IMR-90 (cell line): ENCODE data around the gene IPMK. TPM values are rescaled to one million over a fixed set of nuclear protein-coding genes. Genes with fewer than 3 reads are reported as not detected.

ENCODE experiments used
- ATAC-seq: fragments of 200-7000 bp; cut with Tn5 transposase; 2 replicates; pipeline ENCODE4 v1.9.1; 2020; ENCODE audit warnings: low read depth, mild to moderate bottlenecking, moderate library complexity
- BruUV-seq: library from RNA; stranded (reverse); fragments of 400-500 nt; replicated peaks from 2 replicates; lab custom pipeline; 2021; lab: Mats Ljungman, UMichigan
- CTCF ChIA-PET: fragments of 300-600 bp; formaldehyde crosslinking; extraction: SDS; loops from one replicate; lab custom pipeline; 2021; ENCODE audit warnings: antibody characterized with exemption; lab: Yijun Ruan, JAX
- POLR2A ChIA-PET: fragments of 300-600 bp; sonication (Branson Sonifier 250); formaldehyde crosslinking; loops from one replicate; lab custom pipeline; 2022; ENCODE audit warnings: antibody characterized with exemption; ENCODE audit not compliant: unreplicated experiment; lab: Charles Lee
- DNase-seq: peaks from one replicate; pipeline ENCODE4 v3.0.0; 2013
- H2AFZ ChIP-seq: replicated peaks from 2 replicates; pipeline ENCODE3; 2013; ENCODE audit warnings: low read length, mild to moderate bottlenecking; ENCODE audit not compliant: poor library complexity
- H2AK5ac ChIP-seq: 2 replicates; pipeline ENCODE4 v1.6.1; 2013; ENCODE audit warnings: low read depth, low read length, inconsistent platforms
- H2AK9ac ChIP-seq: replicated peaks from 2 replicates; pipeline ENCODE3; 2013; ENCODE audit warnings: mild to moderate bottlenecking, low read depth, low read length, moderate library complexity; ENCODE audit not compliant: poor library complexity
- H2BK120ac ChIP-seq: 2 replicates; pipeline ENCODE4 v1.6.1; 2013; ENCODE audit warnings: low read depth, low read length, inconsistent platforms
- H2BK15ac ChIP-seq: 3 replicates; pipeline ENCODE4 v1.6.1; 2013; ENCODE audit warnings: low read depth, low read length, inconsistent platforms
- H2BK20ac ChIP-seq: 2 replicates; pipeline ENCODE4 v1.6.1; 2013; ENCODE audit warnings: low read depth, mild to moderate bottlenecking, inconsistent platforms, low read length, moderate library complexity
- H2BK5ac ChIP-seq: 2 replicates; pipeline ENCODE4 v1.6.1; 2013; ENCODE audit warnings: mild to moderate bottlenecking, low read depth, low read length, inconsistent platforms; ENCODE audit not compliant: poor library complexity, severe bottlenecking
- H3K14ac ChIP-seq: replicated peaks from 2 replicates; pipeline ENCODE4 v1.6.1; 2013; ENCODE audit warnings: low read depth, low read length, inconsistent platforms
- H3K18ac ChIP-seq: 2 replicates; pipeline ENCODE4 v1.6.1; 2013; ENCODE audit warnings: low read depth, low read length, control low read depth
- H3K23ac ChIP-seq: 2 replicates; pipeline ENCODE4 v1.6.1; 2013; ENCODE audit warnings: low read depth, low read length, inconsistent platforms
- H3K27ac ChIP-seq: 2 replicates; pipeline ENCODE4 v1.5.1; 2013; ENCODE audit warnings: mild to moderate bottlenecking, control low read depth, low read length; ENCODE audit not compliant: insufficient read depth
- H3K27me3 ChIP-seq: 2 replicates; pipeline ENCODE4 v1.6.1; 2013; ENCODE audit warnings: low read length; ENCODE audit not compliant: control insufficient read depth, insufficient read depth
- H3K36me3 ChIP-seq: 2 replicates; pipeline ENCODE4 v1.6.1; 2013; ENCODE audit warnings: low read length, mixed read lengths; ENCODE audit not compliant: control insufficient read depth, insufficient read depth
- H3K4ac ChIP-seq: 2 replicates; pipeline ENCODE4 v1.6.1; 2013; ENCODE audit warnings: low read depth, low read length, inconsistent platforms
- H3K4me1 ChIP-seq: 2 replicates; pipeline ENCODE4 v1.6.1; 2013; ENCODE audit warnings: low read length, mixed read lengths; ENCODE audit not compliant: control insufficient read depth, insufficient read depth
- H3K4me2 ChIP-seq: 2 replicates; pipeline ENCODE4 v1.6.1; 2013; ENCODE audit warnings: low read depth, mild to moderate bottlenecking, control low read depth, low read length, moderate library complexity
- H3K4me3 ChIP-seq: 2 replicates; pipeline ENCODE4 v1.5.1; 2013; ENCODE audit warnings: low read depth, mild to moderate bottlenecking, control low read depth, low read length, moderate library complexity; ENCODE audit not compliant: insufficient read depth
- H3K56ac ChIP-seq: 2 replicates; pipeline ENCODE4 v1.6.1; 2013; ENCODE audit warnings: low read length, inconsistent platforms; ENCODE audit not compliant: insufficient read depth; ENCODE audit errors: extremely low read depth
- H3K79me1 ChIP-seq, 2 experiments: 2 replicates each; pipeline ENCODE4 v1.6.1; 2013; ENCODE audit warnings: low read length in 2 of 2, inconsistent platforms in 1 of 2, low read depth in 1 of 2
- H3K9ac ChIP-seq: 2 replicates; pipeline ENCODE4 v1.6.1; 2013; ENCODE audit warnings: low read depth, low read length, control low read depth
- H3K9me1 ChIP-seq: 2 replicates; pipeline ENCODE4 v1.6.1; 2013; ENCODE audit warnings: low read length, inconsistent platforms; ENCODE audit not compliant: insufficient read depth
- H3K9me3 ChIP-seq: 2 replicates; pipeline ENCODE4 v1.6.1; 2013; ENCODE audit warnings: low read length; ENCODE audit not compliant: control insufficient read depth, insufficient read depth
- H4K20me1 ChIP-seq: 2 replicates; pipeline ENCODE4 v1.6.1; 2013; ENCODE audit warnings: low read length, inconsistent platforms; ENCODE audit not compliant: insufficient read depth
- H4K5ac ChIP-seq: 2 replicates; pipeline ENCODE4 v1.6.1; 2013; ENCODE audit warnings: mild to moderate bottlenecking, low read depth, low read length, control low read depth
- H4K8ac ChIP-seq, 2 experiments: 2 replicates each; pipeline ENCODE4 v1.6.1; 2013; ENCODE audit warnings: low read depth in 2 of 2, low read length in 2 of 2, control low read depth in 1 of 2, inconsistent platforms in 1 of 2
- H4K91ac ChIP-seq: 2 replicates; pipeline ENCODE4 v1.6.1; 2013; ENCODE audit warnings: low read depth, low read length, inconsistent platforms; ENCODE audit not compliant: insufficient read depth
- BHLHE40 ChIP-seq: fragments of 150-350 bp; IDR thresholded peaks from 2 replicates; pipeline ENCODE4 v1.6.1; 2016; ENCODE audit warnings: mild to moderate bottlenecking, low read depth, low read length
- CEBPB ChIP-seq: IDR thresholded peaks from 2 replicates; pipeline ENCODE4 v1.6.1; 2012; ENCODE audit warnings: low read depth, low read length, improper control_type of control experiment
- CHD1 ChIP-seq: IDR thresholded peaks from 2 replicates; pipeline ENCODE4 v1.6.1; 2012; ENCODE audit warnings: low read depth, low read length, improper control_type of control experiment
- CTCF ChIP-seq: conservative IDR thresholded peaks from 2 replicates; pipeline ENCODE4 v1.5.1; 2012; ENCODE audit warnings: mild to moderate bottlenecking, low read depth, low read length, improper control_type of control experiment
- ELK1 ChIP-seq: fragments of 150-350 bp; IDR thresholded peaks from 2 replicates; pipeline ENCODE4 v1.6.1; 2016; ENCODE audit warnings: low read depth, mild to moderate bottlenecking, low read length, moderate library complexity, borderline replicate concordance
- FOS ChIP-seq: fragments of 150-350 bp; IDR thresholded peaks from 2 replicates; pipeline ENCODE4 v1.6.1; 2016; ENCODE audit warnings: low read depth, low read length
- MAFK ChIP-seq: IDR thresholded peaks from 2 replicates; pipeline ENCODE4 v1.6.1; 2012; ENCODE audit warnings: low read depth, low read length, improper control_type of control experiment
- MAZ ChIP-seq: IDR thresholded peaks from 2 replicates; pipeline ENCODE4 v1.6.1; 2012; ENCODE audit warnings: low read depth, mild to moderate bottlenecking, low read length, improper control_type of control experiment, moderate library complexity, borderline replicate concordance
- MXI1 ChIP-seq: IDR thresholded peaks from 2 replicates; pipeline ENCODE4 v1.6.1; 2012; ENCODE audit warnings: low read depth, mild to moderate bottlenecking, low read length, moderate library complexity, borderline replicate concordance
- NFE2L2 ChIP-seq: fragments of 150-350 bp; IDR thresholded peaks from 2 replicates; pipeline ENCODE4 v1.6.1; 2016; ENCODE audit warnings: low read depth, mild to moderate bottlenecking, low read length
- POLR2A ChIP-seq: IDR thresholded peaks from 2 replicates; pipeline ENCODE4 v1.6.1; 2012; ENCODE audit warnings: mild to moderate bottlenecking, low read depth, low read length
- RAD21 ChIP-seq: IDR thresholded peaks from 2 replicates; pipeline ENCODE4 v1.6.1; 2012; ENCODE audit warnings: low read length, improper control_type of control experiment
- RCOR1 ChIP-seq: IDR thresholded peaks from 2 replicates; pipeline ENCODE4 v1.6.1; 2012; ENCODE audit warnings: mild to moderate bottlenecking, low read length, improper control_type of control experiment; ENCODE audit not compliant: insufficient replicate concordance
- RFX5 ChIP-seq: IDR thresholded peaks from 2 replicates; pipeline ENCODE4 v1.8.0; 2012; ENCODE audit warnings: low read depth, mild to moderate bottlenecking, low read length, moderate library complexity
- SMC3 ChIP-seq: fragments of 150-350 bp; IDR thresholded peaks from 2 replicates; pipeline ENCODE4 v1.6.1; 2016; ENCODE audit warnings: low read depth, mild to moderate bottlenecking, antibody characterized with exemption, low read length, moderate library complexity
- USF2 ChIP-seq: fragments of 150-350 bp; IDR thresholded peaks from 2 replicates; pipeline ENCODE4 v1.6.1; 2017; ENCODE audit warnings: mild to moderate bottlenecking, antibody characterized with exemption, low read length, low read depth
- dilution Hi-C: fragments of 300-500 bp; cut with HindIII; formaldehyde crosslinking; loops from one replicate; pipeline ENCODE4 v1.14.3; 2018; ENCODE audit warnings: low sequenced_read_pairs; ENCODE audit not compliant: unreplicated experiment
- in situ Hi-C: fragments of 300-500 bp; cut with MboI; formaldehyde crosslinking; loops from 3 replicates; pipeline ENCODE4 v1.14.3; 2019; ENCODE audit warnings: low sequenced_read_pairs, inconsistent platforms, mixed read lengths
- intact Hi-C: fragments of 100-400 bp; cut with micrococcal nuclease; formaldehyde crosslinking; loops from 2 replicates; pipeline ENCODE4 v1.10.0; 2022
- polyA plus RNA-seq, 3 experiments: library from polyadenylated mRNA; depleted of rRNA; stranded (reverse); fragments of >200 nt; gene quantifications; 2 replicates each; pipeline ENCODE4 v1.2.3, GENCODE V29; 2012; ENCODE audit warnings: low replicate concordance in 1 of 3
- total RNA-seq: library from RNA; depleted of rRNA; stranded (reverse); fragments of >200 nt; gene quantifications from 2 replicates; pipeline ENCODE4 v1.2.3, GENCODE V29; 2012

IPMK gene
- total and polyA plus RNA-seq, 2 of the 4 experiments (the other 2 are of a cell fraction), result 0.89 to 2.0 TPM

- H3K18ac ChIP-seq, result no peak overlapping the region
- no peak overlapping the region for H3K56ac ChIP-seq
- no peak overlapping the region for H2AK9ac ChIP-seq
- TF ChIP-seq CTCF (no peak), RFX5 (no peak), CHD1 (no peak), ELK1 (no peak), RCOR1 (no peak), MAZ (no peak), FOS (no peak), RAD21 (no peak), USF2 (no peak), POLR2A (no peak), BHLHE40 (no peak), MAFK (no peak), MXI1 (no peak), SMC3 (no peak), NFE2L2 (no peak), CEBPB (no peak)
- H2AFZ ChIP-seq, result no peak overlapping the region
- no peak overlapping the region for H2BK15ac ChIP-seq
- DNase-seq, result no peak
- no peak overlapping the region for H2AK5ac ChIP-seq
- no peak overlapping the region for H2BK20ac ChIP-seq
- ChIA-PET POLR2A (no interaction called here), CTCF (interaction anchor here (0.7 to 1.9 kb wide), 4 partner anchors 10 to 123 kb away, joined by 3 to 11 read pairs (median 5); no protein-coding TSS in a partner anchor)
- H3K79me1 ChIP-seq, result no peaks in the 10 kb centered on the region
- no peak overlapping the region for H3K4ac ChIP-seq
- no peak overlapping the region for H3K4me2 ChIP-seq
- no peak overlapping the region for H3K14ac ChIP-seq
- H2BK5ac ChIP-seq, result no peak overlapping the region
- no peaks in the 10 kb centered on the region for H3K4me1 ChIP-seq
- no peaks in the 10 kb centered on the region for H3K9me1 ChIP-seq
- BruUV-seq, result no TSS peak
- dilution Hi-C loops, result loop anchor here (25.0 kb wide), 1 partner anchor 113 kb away; no protein-coding TSS in a partner anchor
- no peak overlapping the region for H3K27ac ChIP-seq
- peaks cover 2% of the 10 kb centered on the region; the same call in 1 of the 2 replicates for H3K27me3 ChIP-seq
- H3K4me3 ChIP-seq, result no peak overlapping the region
- H3K9ac ChIP-seq, result no peak overlapping the region
- H3K23ac ChIP-seq, result no peak overlapping the region
- in situ Hi-C loops, result no loop called here
- H2BK120ac ChIP-seq, result no peak overlapping the region
- no peaks in the 10 kb centered on the region for H3K36me3 ChIP-seq
- H4K5ac ChIP-seq, result no peak overlapping the region
- no peaks in the 10 kb centered on the region for H3K9me3 ChIP-seq
- H4K91ac ChIP-seq, result no peak overlapping the region
- H4K8ac ChIP-seq, result no peak overlapping the region
- H4K20me1 ChIP-seq, result no peaks in the 10 kb centered on the region
- intact Hi-C loops, result no loop called here
- no peak for ATAC-seq
Measured at GRCh38 chr10:58300676-58301075, 33.0 kb upstream of the IPMK start.
